Natural killer cell (primary cell): ENCODE data around the gene KRTAP5-10. TPM values are rescaled to one million over a fixed set of nuclear protein-coding genes. Genes with fewer than 3 reads are reported as not detected.
"Not testable (repeated sequence)": the region's sequence is repeated elsewhere in the genome, so short reads cannot be mapped to it uniquely, and the experiment has no call there.

Source experiments
- ATAC-seq, 3 donors: fragments of 150-1000 bp in 2 of 3; fragments of 200-7000 bp in 1 of 3; cut with Tn5 transposase; 1 replicate in 1 of 3; 2 replicates in 2 of 3; pipeline ENCODE4 v1.10.0; 2021; ENCODE audit warnings: mild to moderate bottlenecking in 2 of 3, moderate library complexity in 2 of 3
- DNase-seq, 2 donors: peaks; one replicate each; pipeline versions ENCODE4 v3.0.0 to v3.0.0-alpha.2; 2013 to 2021; ENCODE audit warnings: mixed read lengths in 1 of 2
- H3K27ac ChIP-seq: one replicate; pipeline ENCODE4 v1.5.1; 2013; ENCODE audit warnings: mild to moderate bottlenecking, low read length
- H3K27me3 ChIP-seq: one replicate; pipeline ENCODE4 v1.6.1; 2013; ENCODE audit warnings: low read length; ENCODE audit not compliant: control insufficient read depth, insufficient read depth
- H3K36me3 ChIP-seq: one replicate; pipeline ENCODE4 v1.6.1; 2013; ENCODE audit warnings: low read length; ENCODE audit not compliant: control insufficient read depth, insufficient read depth
- H3K4me1 ChIP-seq: one replicate; pipeline ENCODE4 v1.6.1; 2013; ENCODE audit warnings: low read length; ENCODE audit not compliant: control insufficient read depth, insufficient read depth
- H3K4me3 ChIP-seq: one replicate; pipeline ENCODE4 v1.5.1; 2013; ENCODE audit warnings: low read length
- H3K9me3 ChIP-seq: one replicate; pipeline ENCODE4 v1.6.1; 2013; ENCODE audit warnings: low read length; ENCODE audit not compliant: control insufficient read depth, insufficient read depth
- H3K27ac Mint-ChIP-seq, 2 donors: one replicate each; pipeline ENCODE4 v1.8.0; 2022; ENCODE audit warnings: mild to moderate bottlenecking in 2 of 2, mixed read lengths in 2 of 2, moderate library complexity in 1 of 2
- H3K27me3 Mint-ChIP-seq, 2 donors: one replicate each; pipeline ENCODE4 v1.8.0; 2022; ENCODE audit warnings: low read depth in 2 of 2, mixed read lengths in 2 of 2
- H3K36me3 Mint-ChIP-seq: one replicate; pipeline ENCODE4 v1.8.0; 2022; ENCODE audit warnings: mixed read lengths
- H3K4me1 Mint-ChIP-seq, 2 donors: one replicate each; pipeline ENCODE4 v1.8.0; 2022; ENCODE audit warnings: mixed read lengths in 2 of 2
- H3K4me3 Mint-ChIP-seq: one replicate; pipeline ENCODE4 v1.8.0; 2022; ENCODE audit warnings: mild to moderate bottlenecking, moderate library complexity, mixed read lengths
- H3K9me3 Mint-ChIP-seq, 2 donors: one replicate each; pipeline ENCODE4 v1.8.0; 2022; ENCODE audit warnings: mixed read lengths in 2 of 2
- WGBS: methylation state at CpG from one replicate; pipeline ENCODE4 v1.1.7; 2013; ENCODE audit warnings: missing lambda C conversion rate; ENCODE audit not compliant: insufficient coverage; 5-methylcytosine and 5-hydroxymethylcytosine counted together
- intact Hi-C: fragments of 100-400 bp; cut with micrococcal nuclease; formaldehyde crosslinking; loops from one replicate; pipeline ENCODE4 v1.14.2; 2022
- total RNA-seq, 4 donors: library from RNA; stranded (reverse); fragments of 120-200 nt in 1 of 4; gene quantifications; one replicate each; pipeline versions ENCODE4 v1.2.3 to v1.2.4, GENCODE V29; 2013 to 2022
- TF ChIP-seq, protein P1 (sequence below): fragments of 200-600 bp; IDR thresholded peaks from one replicate; pipeline ENCODE4 v1.8.0; 2022; ENCODE audit warnings: antibody characterized with exemption

The KRTAP5-10 gene
- total RNA-seq, 3 donors from 2014 or later (not counting 1 experiment from before 2014, with no cell fraction given), result not detected

DNA sequence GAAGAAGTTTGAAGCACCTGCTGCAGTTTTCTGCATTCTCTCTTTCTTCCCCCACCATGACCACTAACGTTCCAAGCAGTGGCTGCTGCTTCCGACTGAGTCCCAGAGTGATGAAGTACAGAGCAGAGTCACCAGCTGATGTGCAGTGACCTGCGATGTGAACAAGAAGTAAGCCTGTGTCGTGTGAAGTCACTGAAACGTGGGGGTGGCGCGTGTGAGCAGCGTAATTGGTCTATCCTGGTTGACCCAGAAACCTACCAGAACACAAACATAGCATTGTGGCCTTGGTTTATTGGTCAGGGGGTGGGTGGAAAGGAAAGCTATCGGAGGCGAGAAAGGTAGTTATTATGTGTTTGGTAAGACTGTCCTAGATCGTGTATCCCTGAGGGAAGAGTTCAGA lies 34.8 kb upstream of the KRTAP5-10 start:
- no peaks in the 10 kb centered on the region for H3K4me1 Mint-ChIP-seq

DNA sequence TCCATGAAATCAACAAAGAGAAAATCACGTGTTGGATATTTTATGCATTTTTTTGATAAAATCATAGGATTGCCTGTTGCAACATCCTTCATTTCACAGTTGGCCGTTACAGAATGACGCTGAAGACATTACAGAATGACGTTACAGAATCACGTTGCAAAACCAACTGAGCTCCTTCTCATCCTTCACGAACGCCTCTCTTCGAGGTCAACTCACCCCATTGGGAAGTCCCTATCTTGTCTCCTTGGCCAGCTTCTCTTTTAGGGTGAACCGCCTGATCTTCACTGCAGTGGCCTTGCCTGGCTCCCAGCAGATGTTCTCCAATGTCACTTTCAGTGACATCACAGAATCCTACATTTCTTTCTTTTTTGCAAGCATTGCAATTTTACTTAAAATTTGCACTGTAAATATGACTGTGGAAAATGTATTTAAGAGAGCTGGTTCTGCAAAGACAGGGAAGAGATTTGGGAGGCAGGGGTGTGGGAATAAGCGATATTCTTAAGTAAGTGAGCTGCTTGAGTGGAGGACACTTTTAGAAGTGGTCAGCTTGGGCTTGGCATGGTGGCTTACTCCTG lies 33.2 kb upstream of the KRTAP5-10 start:
- ATAC-seq, result peak in 1 of 3 donors; percentile 24
- Histone ChIP-seq H3K4me3 (no peak overlapping the region), H3K27me3 (no peaks in the 10 kb centered on the region), H3K27ac (no peak overlapping the region), H3K36me3 (no peaks in the 10 kb centered on the region), H3K9me3 (no peaks in the 10 kb centered on the region), H3K4me1 (no peaks in the 10 kb centered on the region)
- Mint-ChIP-seq H3K27me3 (no peaks in the 10 kb centered on the region), H3K27ac (no peak overlapping the region), H3K4me1 (no peaks in the 10 kb centered on the region), H3K9me3 (no peaks in the 10 kb centered on the region), H3K36me3 (no peaks in the 10 kb centered on the region), H3K4me3 (no peak overlapping the region)
- intact Hi-C loops, result no loop called here
- TF ChIP-seq, protein P1, sequence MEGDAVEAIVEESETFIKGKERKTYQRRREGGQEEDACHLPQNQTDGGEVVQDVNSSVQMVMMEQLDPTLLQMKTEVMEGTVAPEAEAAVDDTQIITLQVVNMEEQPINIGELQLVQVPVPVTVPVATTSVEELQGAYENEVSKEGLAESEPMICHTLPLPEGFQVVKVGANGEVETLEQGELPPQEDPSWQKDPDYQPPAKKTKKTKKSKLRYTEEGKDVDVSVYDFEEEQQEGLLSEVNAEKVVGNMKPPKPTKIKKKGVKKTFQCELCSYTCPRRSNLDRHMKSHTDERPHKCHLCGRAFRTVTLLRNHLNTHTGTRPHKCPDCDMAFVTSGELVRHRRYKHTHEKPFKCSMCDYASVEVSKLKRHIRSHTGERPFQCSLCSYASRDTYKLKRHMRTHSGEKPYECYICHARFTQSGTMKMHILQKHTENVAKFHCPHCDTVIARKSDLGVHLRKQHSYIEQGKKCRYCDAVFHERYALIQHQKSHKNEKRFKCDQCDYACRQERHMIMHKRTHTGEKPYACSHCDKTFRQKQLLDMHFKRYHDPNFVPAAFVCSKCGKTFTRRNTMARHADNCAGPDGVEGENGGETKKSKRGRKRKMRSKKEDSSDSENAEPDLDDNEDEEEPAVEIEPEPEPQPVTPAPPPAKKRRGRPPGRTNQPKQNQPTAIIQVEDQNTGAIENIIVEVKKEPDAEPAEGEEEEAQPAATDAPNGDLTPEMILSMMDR, result no peak
- WGBS, result 82% methylated on average over 10 of the region's 10 CpGs
- DNase-seq, result no peak

More for the DNA sequence above, 34.8 kb upstream of the KRTAP5-10 start:
- WGBS, result 88% methylated on average over 11 of the region's 11 CpGs
- H3K9me3 Mint-ChIP-seq, result no peaks in the 10 kb centered on the region
- Histone ChIP-seq H3K27ac (no peak overlapping the region), H3K36me3 (no peaks in the 10 kb centered on the region), H3K9me3 (no peaks in the 10 kb centered on the region), H3K27me3 (no peaks in the 10 kb centered on the region), H3K4me1 (no peaks in the 10 kb centered on the region), H3K4me3 (no peak overlapping the region)
- H3K27me3 Mint-ChIP-seq, result peaks cover 4 to 12% of the 10 kb centered on the region in 2 donors
- ATAC-seq (no peak), DNase-seq (no peak)
- no peaks in the 10 kb centered on the region for H3K36me3 Mint-ChIP-seq
- TF ChIP-seq, protein P1, result no peak
- H3K27ac Mint-ChIP-seq, result no peak overlapping the region
- H3K4me3 Mint-ChIP-seq, result no peak overlapping the region
- intact Hi-C loops, result no loop called here

DNA sequence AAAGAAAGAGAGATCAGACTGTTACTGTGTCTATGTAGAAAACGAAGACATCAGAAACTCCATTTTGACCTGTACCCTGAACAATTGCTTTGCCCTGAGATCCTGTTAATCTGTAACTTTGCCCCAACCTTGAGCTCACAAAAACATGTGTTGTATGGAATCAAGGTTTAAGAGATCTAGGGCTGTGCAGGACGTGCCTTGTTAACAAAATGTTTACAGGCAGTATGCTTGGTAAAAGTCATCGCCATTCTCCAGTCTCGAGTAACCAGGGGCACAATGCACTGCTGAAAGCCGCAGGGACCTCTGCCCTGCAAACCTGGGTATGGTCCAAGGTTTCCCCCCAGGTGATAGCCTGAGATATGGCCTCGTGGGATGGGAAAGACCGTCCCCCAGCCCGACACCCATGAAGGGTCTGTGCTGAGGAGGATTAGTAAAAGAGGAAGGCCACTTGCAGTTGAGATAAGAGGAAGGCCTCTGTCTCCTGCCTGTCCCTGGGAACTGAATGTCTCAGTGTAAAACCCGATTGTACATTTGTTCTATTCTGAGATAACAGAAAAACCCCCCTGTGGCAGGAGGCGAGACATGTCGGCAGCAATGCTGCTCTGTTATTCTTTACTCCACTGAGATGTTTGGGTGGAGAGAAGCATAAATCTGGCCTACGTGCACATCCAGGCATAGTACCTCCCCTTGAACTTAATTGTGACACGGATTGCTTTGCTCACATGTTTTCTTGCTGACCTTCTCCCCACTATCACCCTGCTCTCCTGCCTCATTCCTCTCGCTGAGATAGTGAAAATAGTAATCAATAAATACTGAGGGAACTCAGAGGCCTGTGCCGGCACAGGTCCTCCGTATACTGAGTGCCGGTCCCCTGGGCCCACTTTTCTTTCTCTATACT lies 30.4 kb upstream of the KRTAP5-10 start:
- H3K27ac Mint-ChIP-seq, H3K27me3 Mint-ChIP-seq, H3K4me3 Mint-ChIP-seq: not testable (repeated sequence)

DNA sequence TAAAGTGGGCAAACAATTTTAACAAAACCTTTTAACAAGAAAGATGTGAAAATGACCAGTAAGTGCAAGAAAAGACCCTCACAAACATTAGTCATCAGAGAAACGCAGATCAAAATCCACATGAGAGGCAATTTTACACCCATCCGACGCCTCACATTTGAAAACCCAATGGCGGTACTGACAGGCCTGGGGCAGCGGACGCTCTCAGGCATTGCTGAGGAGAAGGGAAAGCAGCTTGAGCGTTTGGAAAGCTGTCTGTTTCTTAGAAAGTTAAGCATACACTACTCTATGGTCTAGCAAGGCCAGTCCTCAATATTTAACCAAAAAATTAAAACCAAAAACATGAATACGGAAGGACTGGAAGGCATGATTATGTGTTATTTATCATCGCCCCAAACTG lies 29.5 kb upstream of the KRTAP5-10 start:
- H3K36me3 ChIP-seq, result no peaks in the 10 kb centered on the region
- no peak overlapping the region for H3K27ac Mint-ChIP-seq
- ATAC-seq, result no peak
- H3K27ac ChIP-seq, result no peak overlapping the region
- no peaks in the 10 kb centered on the region for H3K9me3 Mint-ChIP-seq
- TF ChIP-seq, protein P1, result no peak
- peaks cover 0 to 7% of the 10 kb centered on the region in 2 donors for H3K27me3 Mint-ChIP-seq
- no peak for DNase-seq
- no peaks in the 10 kb centered on the region for H3K4me1 ChIP-seq
- no peaks in the 10 kb centered on the region for H3K27me3 ChIP-seq
- H3K4me3 ChIP-seq, result no peak overlapping the region
- H3K4me1 Mint-ChIP-seq, result no peaks in the 10 kb centered on the region
- no peaks in the 10 kb centered on the region for H3K36me3 Mint-ChIP-seq
- no peak overlapping the region for H3K4me3 Mint-ChIP-seq
- 92% methylated on average over 9 of the region's 9 CpGs for WGBS
- H3K9me3 ChIP-seq, result no peaks in the 10 kb centered on the region
- intact Hi-C loops, result no loop called here

More for the DNA sequence above, 30.4 kb upstream of the KRTAP5-10 start:
- WGBS, result 65% methylated on average over 17 of the region's 17 CpGs
- H3K27me3 ChIP-seq, intact Hi-C loops, H3K36me3 Mint-ChIP-seq, H3K36me3 ChIP-seq, ATAC-seq, H3K4me1 Mint-ChIP-seq, DNase-seq, H3K4me1 ChIP-seq, H3K4me3 ChIP-seq, H3K27ac ChIP-seq, H3K9me3 Mint-ChIP-seq, H3K9me3 ChIP-seq: not testable (repeated sequence)
